Fibroblast of villous mesenchyme (primary cell): ENCODE results near the gene ZFP2. TPM values are rescaled to one million over a fixed set of nuclear protein-coding genes. Genes with fewer than 3 reads are reported as not detected.
"Not testable (repeated sequence)": the region's sequence is repeated elsewhere in the genome, so short reads cannot be mapped to it uniquely, and the experiment has no call there.

Experiments
- DNase-seq: peaks from one replicate; pipeline ENCODE4 v3.0.0-alpha.2; 2010; ENCODE audit warnings: low read depth
- H3K4me3 ChIP-seq: 2 replicates; pipeline ENCODE4 v1.5.1; 2011; ENCODE audit warnings: low read depth, mild to moderate bottlenecking, low read length
- CTCF ChIP-seq: IDR thresholded peaks from 2 replicates; pipeline ENCODE4 v1.5.1; 2012; ENCODE audit warnings: low read depth, mild to moderate bottlenecking, low read length; ENCODE audit not compliant: insufficient read depth
- total RNA-seq: library from RNA; depleted of rRNA; stranded (reverse); fragments of >200 nt; gene quantifications from 2 replicates; pipeline ENCODE4 v1.2.3, GENCODE V29; 2012

Gene ZFP2
- total RNA-seq, 1 donor, result 0.86 TPM

GRCh38 chr5:178866946-178867345, 28.8 kb upstream of the ZFP2 start:
- H3K4me3 ChIP-seq, result no peak overlapping the region
- TF ChIP-seq CTCF, result no peak
- DNase-seq, result no peak

GRCh38 chr5:178869577-178869976, 26.1 kb upstream of the ZFP2 start:
- TF ChIP-seq CTCF, result no peak
- peak; percentile 5 for DNase-seq
- no peak overlapping the region for H3K4me3 ChIP-seq

- no peak for TF ChIP-seq CTCF
- DNase-seq, result no peak
- H3K4me3 ChIP-seq, result no peak overlapping the region
Observed at GRCh38 chr5:178870411-178870810, 25.3 kb upstream of the ZFP2 start.

GRCh38 chr5:178872302-178872701, 23.4 kb upstream of the ZFP2 start:
- no peak for TF ChIP-seq CTCF
- no peak for DNase-seq
- H3K4me3 ChIP-seq, result no peak overlapping the region

- not testable (repeated sequence) for H3K4me3 ChIP-seq, DNase-seq
Observed at GRCh38 chr5:178883115-178883694, 12.5 kb upstream of the ZFP2 start.

GRCh38 chr5:178883815-178884430, 11.8 kb upstream of the ZFP2 start:
- no peak for TF ChIP-seq CTCF
- no peak overlapping the region for H3K4me3 ChIP-seq
- no peak for DNase-seq

GRCh38 chr5:178899289-178899688, 3.6 kb downstream of the ZFP2 start:
- TF ChIP-seq CTCF, result no peak
- no peak overlapping the region for H3K4me3 ChIP-seq
- no peak for DNase-seq
